Nephron (organoid): Measurements from ENCODE around the gene IL20RB.

Experiments used
- H3K27ac Mint-ChIP-seq, 3 experiments: 2 replicates each; pipeline ENCODE4 v1.8.0; 2020; ENCODE audit warnings: mixed read lengths in 3 of 3, mild to moderate bottlenecking in 2 of 3, moderate library complexity in 1 of 3
- H3K27me3 Mint-ChIP-seq: 2 replicates; pipeline ENCODE4 v1.8.0; 2021; ENCODE audit warnings: low read depth, mild to moderate bottlenecking, moderate library complexity, mixed read lengths
- H3K36me3 Mint-ChIP-seq: 2 replicates; pipeline ENCODE4 v1.8.0; 2020; ENCODE audit warnings: low read depth, mixed read lengths
- H3K4me1 Mint-ChIP-seq: 2 replicates; pipeline ENCODE4 v1.8.0; 2020; ENCODE audit warnings: mixed read lengths
- H3K4me3 Mint-ChIP-seq, 3 experiments: 2 replicates each; pipeline ENCODE4 v1.8.0; 2020; ENCODE audit warnings: mild to moderate bottlenecking in 3 of 3, mixed read lengths in 3 of 3, moderate library complexity in 2 of 3
- H3K9me3 Mint-ChIP-seq: 2 replicates; pipeline ENCODE4 v1.8.0; 2020; ENCODE audit warnings: mixed read lengths
- CTCF ChIP-seq, 3 experiments: fragments of 200-600 bp; sonication (generic); IDR thresholded peaks; one replicate each; pipeline ENCODE4 v1.5.0; 2021; ENCODE audit warnings: antibody characterized with exemption in 3 of 3; ENCODE audit not compliant: unreplicated experiment in 3 of 3

The IL20RB gene

DNA sequence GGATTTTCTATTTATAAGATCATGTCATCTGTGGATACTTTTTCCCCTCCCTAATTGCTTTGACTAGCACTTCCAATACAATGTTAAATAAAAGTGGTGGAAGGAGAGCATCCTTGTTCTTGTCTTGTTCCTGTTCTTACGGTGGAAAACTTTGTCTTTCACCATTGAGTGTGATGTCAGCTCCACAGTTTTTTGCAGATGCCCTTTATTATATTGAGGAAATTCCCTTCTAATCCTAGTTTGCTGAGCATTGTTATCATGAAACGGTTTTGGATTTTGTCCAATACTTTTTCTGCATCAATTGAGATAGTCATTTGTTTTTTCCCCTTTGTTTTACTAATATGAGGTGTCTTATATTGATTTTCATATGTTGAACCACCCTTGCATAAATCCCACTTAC lies 19.9 kb upstream of the IL20RB start:
- Mint-ChIP-seq H3K9me3 (peaks cover 27% of the 10 kb centered on the region), H3K4me1 (no peaks in the 10 kb centered on the region), H3K27me3 (no peaks in the 10 kb centered on the region), H3K27ac (no peak overlapping the region), H3K4me3 (no peak overlapping the region), H3K36me3 (peaks cover 54% of the 10 kb centered on the region)
- TF ChIP-seq CTCF (IDR thresholded peaks at IDR 0.05; ENCODE audit: unreplicated experiment in 3 of 3), result no peak

- Mint-ChIP-seq H3K4me3 (no peak overlapping the region), H3K9me3 (peaks cover 27% of the 10 kb centered on the region)
Observed at GRCh38 chr3:136938334-136938733, 19.4 kb upstream of the IL20RB start.

GRCh38 chr3:136939489-136939888 lies 18.3 kb upstream of the IL20RB start:
- H3K4me1 Mint-ChIP-seq, result no peaks in the 10 kb centered on the region
- H3K9me3 Mint-ChIP-seq, result peaks cover 27% of the 10 kb centered on the region
- no peak overlapping the region for H3K4me3 Mint-ChIP-seq
- H3K27me3 Mint-ChIP-seq, result no peaks in the 10 kb centered on the region
- H3K36me3 Mint-ChIP-seq, result peaks cover 51% of the 10 kb centered on the region
- TF ChIP-seq CTCF (IDR thresholded peaks at IDR 0.05; ENCODE audit: unreplicated experiment in 3 of 3), result no peak
- no peak overlapping the region for H3K27ac Mint-ChIP-seq

More at GRCh38 chr3:136938334-136938733, 19.4 kb upstream of the IL20RB start:
- Mint-ChIP-seq H3K4me1 (no peaks in the 10 kb centered on the region), H3K27ac (no peak overlapping the region), H3K36me3 (peaks cover 51% of the 10 kb centered on the region), H3K27me3 (no peaks in the 10 kb centered on the region)
- TF ChIP-seq CTCF (IDR thresholded peaks at IDR 0.05; ENCODE audit: unreplicated experiment in 3 of 3), result no peak

DNA sequence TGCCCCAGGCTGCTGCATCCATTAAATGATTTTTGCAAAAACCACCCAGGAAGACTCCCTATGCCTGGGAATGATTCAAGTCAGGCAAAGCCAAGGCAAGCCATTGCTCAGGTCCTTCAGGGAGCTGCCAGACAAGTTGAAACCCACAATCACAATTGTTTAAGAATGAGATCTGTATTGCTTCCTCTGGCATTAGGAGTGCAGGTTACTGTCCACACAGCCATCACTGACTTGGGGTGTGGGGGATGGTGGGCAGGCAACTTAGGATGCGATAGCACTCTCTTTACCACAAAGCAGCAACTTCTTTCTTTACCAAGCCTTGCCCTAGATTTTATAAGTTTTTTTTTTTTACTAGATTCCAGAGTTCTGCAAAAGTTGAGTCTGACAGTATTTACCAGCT lies 15.0 kb upstream of the IL20RB start:
- Mint-ChIP-seq H3K4me1 (no peaks in the 10 kb centered on the region), H3K36me3 (peaks cover 40% of the 10 kb centered on the region), H3K4me3 (no peak overlapping the region), H3K27ac (no peak overlapping the region), H3K27me3 (no peaks in the 10 kb centered on the region), H3K9me3 (peaks cover 8% of the 10 kb centered on the region)
- TF ChIP-seq CTCF (IDR thresholded peaks at IDR 0.05; ENCODE audit: unreplicated experiment in 3 of 3), result no peak

DNA sequence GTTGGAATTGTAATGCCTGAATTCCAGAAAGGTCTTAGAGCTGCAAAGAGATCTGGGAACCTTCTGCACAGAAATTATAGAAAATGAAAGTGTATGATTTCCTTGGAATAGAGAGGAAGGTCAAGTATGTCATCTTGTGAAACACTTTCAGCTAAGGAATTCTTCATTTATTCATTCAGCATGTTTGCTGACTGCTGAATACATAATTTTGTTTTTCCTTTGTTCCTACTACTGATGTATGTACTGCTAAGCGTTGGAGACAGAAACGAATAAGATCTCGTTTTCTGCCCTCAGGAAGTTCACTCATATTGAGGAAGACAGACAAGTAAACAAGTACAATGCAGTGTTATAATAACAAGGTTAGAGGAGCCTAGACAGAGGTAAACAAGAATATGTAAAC lies 14.3 kb upstream of the IL20RB start:
- TF ChIP-seq CTCF (IDR thresholded peaks at IDR 0.05; ENCODE audit: unreplicated experiment in 3 of 3), result no peak
- H3K27ac Mint-ChIP-seq, result no peak overlapping the region
- no peaks in the 10 kb centered on the region for H3K27me3 Mint-ChIP-seq
- H3K9me3 Mint-ChIP-seq, result peaks cover 4% of the 10 kb centered on the region
- no peaks in the 10 kb centered on the region for H3K4me1 Mint-ChIP-seq
- no peak overlapping the region for H3K4me3 Mint-ChIP-seq
- H3K36me3 Mint-ChIP-seq, result peaks cover 36% of the 10 kb centered on the region

GRCh38 chr3:136946978-136947377 lies 10.8 kb upstream of the IL20RB start:
- Mint-ChIP-seq H3K9me3 (no peaks in the 10 kb centered on the region), H3K27me3 (no peaks in the 10 kb centered on the region), H3K36me3 (peaks cover 28% of the 10 kb centered on the region), H3K4me1 (no peaks in the 10 kb centered on the region), H3K4me3 (no peak overlapping the region), H3K27ac (no peak overlapping the region)
- TF ChIP-seq CTCF (IDR thresholded peaks at IDR 0.05; ENCODE audit: unreplicated experiment in 3 of 3), result no peak
